H9 (cell line): ENCODE measurements around the gene BPGM. TPM values are rescaled to one million over a fixed set of nuclear protein-coding genes. Genes with fewer than 3 reads are reported as not detected.

Source experiments
- DNase-seq: peaks from one replicate; pipeline ENCODE4 v3.0.0-alpha.2; 2017
- H2AFZ ChIP-seq: one replicate; pipeline ENCODE4 v1.6.1; 2013; ENCODE audit warnings: mild to moderate bottlenecking, low read length, control low read depth, moderate library complexity
- H2AK5ac ChIP-seq: 2 replicates; pipeline ENCODE4 v1.6.1; 2013; ENCODE audit warnings: low read length, control low read depth, mixed read lengths; ENCODE audit not compliant: insufficient read length
- H2BK120ac ChIP-seq: one replicate; pipeline ENCODE4 v1.6.1; 2013; ENCODE audit warnings: low read depth, mild to moderate bottlenecking, low read length, control low read depth, inconsistent platforms; ENCODE audit not compliant: poor library complexity, severe bottlenecking
- H2BK12ac ChIP-seq: 2 replicates; pipeline ENCODE4 v1.6.1; 2013; ENCODE audit warnings: low read length, control low read depth, mixed read lengths, low read depth; ENCODE audit not compliant: insufficient read length
- H2BK15ac ChIP-seq: 2 replicates; pipeline ENCODE4 v1.6.1; 2013; ENCODE audit warnings: low read depth, low read length, control low read depth
- H2BK20ac ChIP-seq: one replicate; pipeline ENCODE4 v1.6.1; 2013; ENCODE audit warnings: low read depth, mild to moderate bottlenecking, low read length, control low read depth, inconsistent platforms; ENCODE audit not compliant: poor library complexity, severe bottlenecking
- H2BK5ac ChIP-seq: 2 replicates; pipeline ENCODE4 v1.6.1; 2013; ENCODE audit warnings: low read length, control low read depth, mixed read lengths; ENCODE audit not compliant: insufficient read length
- H3K14ac ChIP-seq: 2 replicates; pipeline ENCODE4 v1.6.1; 2013; ENCODE audit warnings: low read length, control low read depth; ENCODE audit not compliant: insufficient read depth
- H3K18ac ChIP-seq: 2 replicates; pipeline ENCODE4 v1.6.1; 2013; ENCODE audit warnings: low read depth, mild to moderate bottlenecking, mixed read lengths, low read length, control low read depth; ENCODE audit not compliant: insufficient read length
- H3K23ac ChIP-seq: 2 replicates; pipeline ENCODE4 v1.6.1; 2013; ENCODE audit warnings: low read length, control low read depth, mixed read lengths, low read depth; ENCODE audit not compliant: insufficient read length
- H3K23me2 ChIP-seq: 2 replicates; pipeline ENCODE4 v1.6.1; 2013; ENCODE audit warnings: low read depth, mild to moderate bottlenecking, mixed read lengths, low read length, control low read depth; ENCODE audit not compliant: insufficient read length, poor library complexity, severe bottlenecking
- H3K27ac ChIP-seq: 2 replicates; pipeline ENCODE4 v1.5.1; 2013; ENCODE audit warnings: low read length, control low read depth, mixed read lengths, low read depth; ENCODE audit not compliant: insufficient read length
- H3K27me3 ChIP-seq: 2 replicates; pipeline ENCODE4 v1.6.1; 2013; ENCODE audit warnings: low read length, control low read depth, inconsistent platforms; ENCODE audit not compliant: insufficient read depth
- H3K4ac ChIP-seq: 2 replicates; pipeline ENCODE4 v1.6.1; 2013; ENCODE audit warnings: low read depth, mild to moderate bottlenecking, control low read depth, inconsistent platforms, low read length, moderate library complexity
- H3K4me1 ChIP-seq: 2 replicates; pipeline ENCODE4 v1.6.1; 2013; ENCODE audit warnings: low read length, control low read depth, inconsistent platforms; ENCODE audit not compliant: insufficient read depth
- H3K4me2 ChIP-seq: 2 replicates; pipeline ENCODE4 v1.6.1; 2013; ENCODE audit warnings: low read length, control low read depth, mixed read lengths; ENCODE audit not compliant: insufficient read length, insufficient read depth
- H3K56ac ChIP-seq: 2 replicates; pipeline ENCODE4 v1.6.1; 2013; ENCODE audit warnings: low read depth, mild to moderate bottlenecking, mixed read lengths, low read length, control low read depth; ENCODE audit not compliant: insufficient read length
- H3K79me1 ChIP-seq: 2 replicates; pipeline ENCODE4 v1.6.1; 2013; ENCODE audit warnings: low read depth, mild to moderate bottlenecking, moderate library complexity, low read length, control low read depth, inconsistent platforms; ENCODE audit not compliant: insufficient read depth, poor library complexity, severe bottlenecking
- H3K79me2 ChIP-seq: 2 replicates; pipeline ENCODE4 v1.6.1; 2013; ENCODE audit warnings: low read length, control low read depth, inconsistent platforms; ENCODE audit not compliant: insufficient read depth
- H3K9ac ChIP-seq: 2 replicates; pipeline ENCODE4 v1.6.1; 2013; ENCODE audit warnings: low read length, control low read depth, mixed read lengths; ENCODE audit not compliant: insufficient read length; ENCODE audit errors: extremely low read depth
- H3K9me3 ChIP-seq: one replicate; pipeline ENCODE4 v1.6.1; 2013; ENCODE audit warnings: low read depth, low read length, inconsistent platforms; ENCODE audit not compliant: control insufficient read depth
- H3T11ph ChIP-seq: one replicate; pipeline ENCODE4 v1.6.1; 2013; ENCODE audit warnings: mild to moderate bottlenecking, low read length, control low read depth, inconsistent platforms
- H4K20me1 ChIP-seq: one replicate; pipeline ENCODE4 v1.6.1; 2013; ENCODE audit not compliant: control insufficient read depth, insufficient read length, insufficient read depth
- H4K5ac ChIP-seq: 2 replicates; pipeline ENCODE4 v1.6.1; 2013; ENCODE audit warnings: low read depth, mild to moderate bottlenecking, mixed read lengths, low read length, control low read depth; ENCODE audit not compliant: insufficient read length
- H4K8ac ChIP-seq: replicated peaks from 2 replicates; pipeline ENCODE4 v1.6.1; 2013; ENCODE audit warnings: low read length, control low read depth, mixed read lengths, low read depth; ENCODE audit not compliant: insufficient read length
- H4K91ac ChIP-seq: 2 replicates; pipeline ENCODE4 v1.6.1; 2013; ENCODE audit warnings: low read depth, mild to moderate bottlenecking, moderate library complexity, mixed read lengths, low read length, control low read depth; ENCODE audit not compliant: insufficient read length
- H3K27ac Mint-ChIP-seq, 3 experiments: 2 replicates in 2 of 3; 3 replicates in 1 of 3; pipeline ENCODE4 v1.8.0; 2020 to 2021; ENCODE audit warnings: mixed read lengths in 3 of 3, mild to moderate bottlenecking in 1 of 3, moderate library complexity in 1 of 3
- H3K27me3 Mint-ChIP-seq: 2 replicates; pipeline ENCODE4 v1.8.0; 2021; ENCODE audit warnings: low read depth, mild to moderate bottlenecking, moderate library complexity, mixed read lengths
- H3K36me3 Mint-ChIP-seq, 3 experiments: 2 replicates in 2 of 3; 3 replicates in 1 of 3; pipeline ENCODE4 v1.8.0; 2020 to 2021; ENCODE audit warnings: low read depth in 3 of 3, mixed read lengths in 3 of 3; ENCODE audit not compliant: insufficient read depth in 1 of 3
- H3K4me1 Mint-ChIP-seq, 2 experiments: 2 replicates each; pipeline ENCODE4 v1.8.0; 2020; ENCODE audit warnings: mixed read lengths in 2 of 2
- H3K4me3 Mint-ChIP-seq, 2 experiments: 2 replicates in 1 of 2; 3 replicates in 1 of 2; pipeline ENCODE4 v1.8.0; 2020 to 2021; ENCODE audit warnings: mild to moderate bottlenecking in 2 of 2, mixed read lengths in 2 of 2, moderate library complexity in 1 of 2
- H3K9me3 Mint-ChIP-seq, 2 experiments: 2 replicates in 1 of 2; 3 replicates in 1 of 2; pipeline ENCODE4 v1.8.0; 2020; ENCODE audit warnings: mild to moderate bottlenecking in 2 of 2, mixed read lengths in 2 of 2, moderate library complexity in 1 of 2
- CTCF ChIP-seq: fragments of 200-600 bp; sonication (generic); conservative IDR thresholded peaks from 3 replicates; pipeline ENCODE4 v1.8.0; 2021; ENCODE audit warnings: antibody characterized with exemption, mild to moderate bottlenecking
- WGBS: extraction: QIAGEN DNeasy Blood & Tissue Kit; methylation state at CpG from one replicate; pipeline ENCODE4 v1.1.7; 2013; ENCODE audit warnings: missing lambda C conversion rate, low lambda C conversion rate, mixed read lengths; ENCODE audit not compliant: insufficient read length; ENCODE audit errors: extremely low coverage; 5-methylcytosine and 5-hydroxymethylcytosine counted together
- total RNA-seq: library from RNA; stranded (reverse); gene quantifications from 2 replicates; pipeline ENCODE4 v1.2.1, GENCODE V29; 2021

BPGM gene
- total RNA-seq, 1 experiment from 2014 or later: 14.4 TPM

- Histone ChIP-seq H2BK15ac (no peak overlapping the region), H4K91ac (no peak overlapping the region), H4K20me1 (no peaks in the 10 kb centered on the region), H3K14ac (no peak overlapping the region), H3K23ac (no peak overlapping the region), H3K23me2 (no peaks in the 10 kb centered on the region), H3K4me1 (no peaks in the 10 kb centered on the region), H3K9me3 (no peaks in the 10 kb centered on the region), H2BK120ac (no peak overlapping the region), H3K56ac (no peak overlapping the region), H3K79me1 (no peaks in the 10 kb centered on the region), H2BK20ac (no peak overlapping the region), H3K27me3 (no peaks in the 10 kb centered on the region), H4K5ac (no peak overlapping the region), H2BK5ac (no peak overlapping the region), H3K9ac (no peak overlapping the region), H3K18ac (no peak overlapping the region), H4K8ac (no peak overlapping the region), H3K27ac (no peak overlapping the region), H3K4ac (no peak overlapping the region), H3K79me2 (no peaks in the 10 kb centered on the region), H2AK5ac (no peak overlapping the region), H2AFZ (no peak overlapping the region), H3K4me2 (no peak overlapping the region), H2BK12ac (no peak overlapping the region), H3T11ph (no peak overlapping the region)
- DNase-seq: no peak
- no peak for TF ChIP-seq CTCF
- Mint-ChIP-seq H3K27ac (no peak overlapping the region; a peak in 1 of 7 replicates), H3K4me3 (no peak overlapping the region), H3K36me3 (no peaks in the 10 kb centered on the region), H3K27me3 (peaks cover 19% of the 10 kb centered on the region), H3K9me3 (no peaks in the 10 kb centered on the region; a peak in 1 of 5 replicates), H3K4me1 (no peaks in the 10 kb centered on the region)
- no CpG with 5 or more reads among the region's 6 CpGs for WGBS
These were observed 35.0 kb upstream of the BPGM start for GRCh38 chr7:134611611-134612151.
